DMS153 (cell line): Measurements from ENCODE around the gene BTF3L4.

Source experiments
- DNase-seq: peaks from one replicate; lab custom pipeline; 2025; lab: John Stamatoyannopoulos, UW

BTF3L4 gene

GRCh38 chr1:52123622-52124021 lies 67.5 kb downstream of the BTF3L4 start:
- no peak for DNase-seq

GRCh38 chr1:52125736-52126359 lies 69.8 kb downstream of the BTF3L4 start:
- DNase-seq: no peak

- DNase-seq: no peak
Measured at GRCh38 chr1:52127181-52128180, 71.4 kb downstream of the BTF3L4 start.

GRCh38 chr1:52139817-52140540 lies 83.9 kb downstream of the BTF3L4 start:
- DNase-seq: no peak
